CD14-positive monocyte (primary cell): ENCODE data around the gene NUDT16. TPM values are rescaled to one million over a fixed set of nuclear protein-coding genes. Genes with fewer than 3 reads are reported as not detected.

Experiments used
- DNase-seq, 3 donors: peaks; one replicate each; pipeline ENCODE4 v3.0.0-alpha.2; 2011 to 2022
- H2AFZ ChIP-seq: 2 replicates; pipeline ENCODE4 v1.6.0; 2012; ENCODE audit warnings: mild to moderate bottlenecking, low read depth, low read length, inconsistent platforms; ENCODE audit not compliant: insufficient read depth, poor library complexity, severe bottlenecking
- H3K27ac ChIP-seq, 2 donors: 1 replicate in 1 of 2; 2 replicates in 1 of 2; pipeline ENCODE4 v1.5.1; 2012 to 2013; ENCODE audit warnings: low read length in 2 of 2, control low read depth in 1 of 2, inconsistent platforms in 1 of 2, low read depth in 1 of 2, mild to moderate bottlenecking in 1 of 2
- H3K27me3 ChIP-seq, 2 donors: one replicate each; pipeline versions ENCODE4 v1.6.0 to v1.6.1; 2011 to 2013; ENCODE audit warnings: low read length in 2 of 2; ENCODE audit not compliant: control insufficient read depth in 2 of 2, insufficient read depth in 2 of 2
- H3K36me3 ChIP-seq, 2 donors: replicated peaks in 1 of 2; 1 replicate in 1 of 2; 2 replicates in 1 of 2; pipeline versions ENCODE4 v1.5.1 to v1.6.1; 2012 to 2013; ENCODE audit warnings: low read length in 2 of 2, control low read depth in 1 of 2, inconsistent platforms in 1 of 2, mild to moderate bottlenecking in 1 of 2; ENCODE audit not compliant: insufficient read depth in 2 of 2, control insufficient read depth in 1 of 2
- H3K4me1 ChIP-seq, 2 donors: 1 replicate in 1 of 2; 2 replicates in 1 of 2; pipeline versions ENCODE4 v1.5.1 to v1.6.1; 2012 to 2013; ENCODE audit warnings: low read length in 2 of 2, control low read depth in 1 of 2, inconsistent platforms in 1 of 2, mild to moderate bottlenecking in 1 of 2, moderate library complexity in 1 of 2; ENCODE audit not compliant: insufficient read depth in 2 of 2, control insufficient read depth in 1 of 2
- H3K4me2 ChIP-seq: replicated peaks from 2 replicates; pipeline ENCODE3; 2012; ENCODE audit warnings: low read length, moderate library complexity, mild to moderate bottlenecking; ENCODE audit not compliant: poor library complexity, severe bottlenecking; ENCODE audit errors: extremely low read depth
- H3K4me3 ChIP-seq, 3 experiments: fragments of 200-600 bp in 1 of 3; sonication (generic) in 1 of 3; replicated peaks in 1 of 3; 1 replicate in 2 of 3; 2 replicates in 1 of 3; pipeline ENCODE4 v1.5.1; 2011 to 2013; ENCODE audit warnings: low read length in 3 of 3, mild to moderate bottlenecking in 3 of 3, control low read depth in 2 of 3, low read depth in 2 of 3, inconsistent platforms in 1 of 3, moderate library complexity in 1 of 3
- H3K79me2 ChIP-seq: 2 replicates; pipeline ENCODE4 v1.6.0; 2012; ENCODE audit warnings: mild to moderate bottlenecking, control low read depth, inconsistent platforms, low read length, moderate library complexity; ENCODE audit not compliant: insufficient read depth
- H3K9ac ChIP-seq: 2 replicates; pipeline ENCODE4 v1.6.0; 2017; ENCODE audit warnings: low read length, mild to moderate bottlenecking; ENCODE audit not compliant: insufficient read depth, poor library complexity, severe bottlenecking
- H3K9me3 ChIP-seq, 2 donors: replicated peaks in 1 of 2; 1 replicate in 1 of 2; 2 replicates in 1 of 2; pipeline versions ENCODE4 v1.5.1 to v1.6.1; 2012 to 2013; ENCODE audit warnings: low read length in 2 of 2, control low read depth in 1 of 2; ENCODE audit not compliant: control insufficient read depth in 1 of 2, insufficient read depth in 1 of 2
- H4K20me1 ChIP-seq: 2 replicates; pipeline ENCODE4 v1.6.0; 2012; ENCODE audit warnings: mild to moderate bottlenecking, low read length, control low read depth, moderate library complexity; ENCODE audit not compliant: insufficient read depth
- H3K27ac Mint-ChIP-seq, 7 donors: one replicate each; pipeline ENCODE4 v1.8.0; 2020; ENCODE audit warnings: mild to moderate bottlenecking in 7 of 7, mixed read lengths in 7 of 7, moderate library complexity in 6 of 7, inconsistent platforms in 2 of 7
- H3K27me3 Mint-ChIP-seq, 3 donors: one replicate each; pipeline ENCODE4 v1.8.0; 2021 to 2022; ENCODE audit warnings: low read depth in 3 of 3, mild to moderate bottlenecking in 3 of 3, mixed read lengths in 3 of 3, moderate library complexity in 3 of 3, inconsistent platforms in 1 of 3
- H3K36me3 Mint-ChIP-seq, 2 donors: one replicate each; pipeline ENCODE4 v1.8.0; 2020; ENCODE audit warnings: mixed read lengths in 2 of 2, inconsistent platforms in 1 of 2, mild to moderate bottlenecking in 1 of 2
- H3K4me1 Mint-ChIP-seq: one replicate; pipeline ENCODE4 v1.8.0; 2020; ENCODE audit warnings: mild to moderate bottlenecking, mixed read lengths
- H3K4me3 Mint-ChIP-seq, 2 donors: one replicate each; pipeline ENCODE4 v1.8.0; 2020; ENCODE audit warnings: mild to moderate bottlenecking in 2 of 2, mixed read lengths in 2 of 2, moderate library complexity in 1 of 2
- H3K9me3 Mint-ChIP-seq, 7 donors: one replicate each; pipeline ENCODE4 v1.8.0; 2020 to 2022; ENCODE audit warnings: mixed read lengths in 7 of 7, mild to moderate bottlenecking in 6 of 7, moderate library complexity in 6 of 7, inconsistent platforms in 2 of 7
- WGBS: methylation state at CpG from one replicate; pipeline ENCODE4 v1.1.5; 2013; ENCODE audit warnings: missing lambda C conversion rate; ENCODE audit not compliant: insufficient coverage; 5-methylcytosine and 5-hydroxymethylcytosine counted together
- intact Hi-C, 2 donors: fragments of 100-400 bp; cut with micrococcal nuclease; formaldehyde crosslinking; loops; one replicate each; pipeline versions ENCODE4 v1.15.0 to v1.15.1; 2023
- polyA plus RNA-seq, 3 donors: library from polyadenylated mRNA; depleted of rRNA in 1 of 3; unstranded in 2 of 3; stranded (reverse) in 1 of 3; fragments of 300-500 nt in 2 of 3; fragments of >200 nt in 1 of 3; fragmentation: Illumina TruSeq in 2 of 3; gene quantifications; 1 replicate in 2 of 3; 2 replicates in 1 of 3; pipeline ENCODE4 v1.2.3, GENCODE V29; 2012 to 2021
- TF ChIP-seq, protein P1 (sequence below): fragments of 200-600 bp; IDR thresholded peaks from one replicate; pipeline ENCODE4 v1.8.0; 2022; ENCODE audit warnings: antibody characterized with exemption, mild to moderate bottlenecking

NUDT16 gene
- polyA plus RNA-seq, 3 donors: 23.6 to 27.0 (median 27.0) TPM

DNA sequence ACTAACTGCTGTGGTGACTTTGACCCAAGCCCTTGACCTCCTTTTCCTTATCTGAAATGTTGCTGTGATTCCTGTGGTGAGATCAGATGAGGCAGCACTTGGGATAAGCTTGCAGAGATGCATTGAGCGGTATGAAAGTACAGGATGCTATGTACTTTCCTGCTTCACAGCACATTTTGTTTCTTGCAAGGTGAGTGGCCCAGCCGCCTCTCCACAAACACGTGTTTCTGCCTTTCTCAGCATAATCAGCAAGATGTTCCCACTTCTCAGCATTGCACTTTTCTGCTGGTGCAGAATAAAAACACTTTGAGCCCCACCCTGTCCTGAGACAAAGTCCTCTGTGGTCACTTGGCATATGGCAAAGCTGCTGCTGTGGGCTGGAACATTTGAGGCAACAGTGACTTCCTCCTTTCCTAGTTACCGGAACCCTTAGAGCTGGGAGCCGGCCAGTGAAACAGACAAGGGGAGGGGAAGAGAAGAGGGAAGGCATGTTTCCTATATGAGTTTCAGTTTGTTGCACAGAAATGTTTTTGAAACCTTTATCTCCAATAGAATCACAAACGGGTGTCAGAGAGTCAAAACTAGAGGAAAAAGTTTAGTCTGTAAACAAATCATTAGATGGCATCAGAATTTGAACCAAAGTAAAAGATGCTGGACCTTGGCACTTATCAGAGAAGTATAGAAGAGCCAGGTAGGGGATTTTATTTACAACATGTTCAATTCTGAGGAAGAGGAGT, 5.0 kb downstream of the NUDT16 start:
- Histone ChIP-seq H3K79me2 (peaks cover 32% of the 10 kb centered on the region), H3K4me1 (peaks cover 85 to 90% of the 10 kb centered on the region in 2 donors), H3K4me2 (peak overlapping the region; percentile 69), H3K36me3 (peaks cover 14 to 32% of the 10 kb centered on the region in 2 donors), H4K20me1 (no peaks in the 10 kb centered on the region), H3K4me3 (peak overlapping the region in 2 of 3 experiments; percentile 13 to 61), H3K27ac (peak overlapping the region; percentile 65 to 83), H3K9me3 (no peaks in the 10 kb centered on the region), H3K9ac (no peak overlapping the region), H2AFZ (peak overlapping the region; percentile 43), H3K27me3 (no peaks in the 10 kb centered on the region)
- Mint-ChIP-seq H3K4me1 (peaks cover 81% of the 10 kb centered on the region), H3K36me3 (peaks cover 32 to 37% of the 10 kb centered on the region in 2 donors), H3K9me3 (peaks cover 0 to under 1% (median 0%) of the 10 kb centered on the region in 7 donors), H3K27me3 (peaks cover 0 to 2% (median 0%) of the 10 kb centered on the region in 3 donors), H3K4me3 (peak overlapping the region; percentile 66 to 84), H3K27ac (peak overlapping the region; percentile 75 to 94 (median 93))
- WGBS: 0% methylated on average over 2 of the region's 6 CpGs
- DNase-seq: peak; percentile 72 to 79 (median 74)
- TF ChIP-seq, protein P1, sequence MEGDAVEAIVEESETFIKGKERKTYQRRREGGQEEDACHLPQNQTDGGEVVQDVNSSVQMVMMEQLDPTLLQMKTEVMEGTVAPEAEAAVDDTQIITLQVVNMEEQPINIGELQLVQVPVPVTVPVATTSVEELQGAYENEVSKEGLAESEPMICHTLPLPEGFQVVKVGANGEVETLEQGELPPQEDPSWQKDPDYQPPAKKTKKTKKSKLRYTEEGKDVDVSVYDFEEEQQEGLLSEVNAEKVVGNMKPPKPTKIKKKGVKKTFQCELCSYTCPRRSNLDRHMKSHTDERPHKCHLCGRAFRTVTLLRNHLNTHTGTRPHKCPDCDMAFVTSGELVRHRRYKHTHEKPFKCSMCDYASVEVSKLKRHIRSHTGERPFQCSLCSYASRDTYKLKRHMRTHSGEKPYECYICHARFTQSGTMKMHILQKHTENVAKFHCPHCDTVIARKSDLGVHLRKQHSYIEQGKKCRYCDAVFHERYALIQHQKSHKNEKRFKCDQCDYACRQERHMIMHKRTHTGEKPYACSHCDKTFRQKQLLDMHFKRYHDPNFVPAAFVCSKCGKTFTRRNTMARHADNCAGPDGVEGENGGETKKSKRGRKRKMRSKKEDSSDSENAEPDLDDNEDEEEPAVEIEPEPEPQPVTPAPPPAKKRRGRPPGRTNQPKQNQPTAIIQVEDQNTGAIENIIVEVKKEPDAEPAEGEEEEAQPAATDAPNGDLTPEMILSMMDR: no peak
- intact Hi-C loops: no loop called here

DNA sequence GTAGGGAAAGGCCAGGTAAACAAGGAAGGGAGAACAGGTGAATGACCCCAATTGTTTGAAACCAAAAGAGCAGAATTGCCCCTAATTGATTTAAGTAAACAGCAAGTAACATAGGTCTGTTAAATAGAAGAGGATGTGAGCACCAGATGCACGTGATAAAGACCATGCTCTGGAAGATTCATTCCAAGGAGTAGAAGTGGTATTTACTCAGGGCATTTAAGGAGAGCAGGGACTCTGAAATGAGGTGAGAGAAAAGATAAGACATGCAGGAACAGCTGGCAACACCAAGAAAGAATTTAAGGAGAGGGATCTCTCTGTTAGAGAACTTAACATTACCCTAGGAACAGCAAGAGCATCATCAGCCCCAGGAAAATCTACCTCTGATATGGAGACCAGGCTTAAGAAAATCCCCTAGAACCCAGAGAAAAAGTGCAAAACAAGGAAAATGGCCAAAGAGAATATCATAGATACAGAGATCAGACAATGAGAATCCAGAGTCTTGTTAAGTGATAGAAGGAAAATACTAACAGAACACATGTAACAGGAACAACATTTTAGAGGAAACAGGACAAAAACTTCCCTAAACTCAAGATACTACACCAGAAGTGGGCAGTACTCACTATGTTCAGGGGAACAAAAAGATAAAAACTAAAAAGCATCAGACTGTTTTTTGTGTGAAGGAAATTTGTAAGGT, 6.4 kb downstream of the NUDT16 start:
- H3K4me3 Mint-ChIP-seq: peak overlapping the region in 1 of 2 donors; percentile 71
- Histone ChIP-seq H3K4me3 (peak overlapping the region in 1 of 3 experiments; percentile 61), H3K27ac (peak overlapping the region; percentile 65 to 83), H3K4me2 (peak overlapping the region; percentile 69), H3K9ac (no peak overlapping the region), H3K9me3 (peaks cover 0 to 4% of the 10 kb centered on the region in 2 donors), H3K36me3 (peaks cover 13 to 31% of the 10 kb centered on the region in 2 donors), H3K27me3 (no peaks in the 10 kb centered on the region), H3K79me2 (peaks cover 19% of the 10 kb centered on the region), H3K4me1 (peaks cover 75 to 78% of the 10 kb centered on the region in 2 donors), H2AFZ (no peak overlapping the region), H4K20me1 (no peaks in the 10 kb centered on the region)
- H3K4me1 Mint-ChIP-seq: peaks cover 72% of the 10 kb centered on the region
- H3K9me3 Mint-ChIP-seq: peaks cover 0 to 7% (median 0%) of the 10 kb centered on the region in 7 donors
- TF ChIP-seq, protein P1: no peak
- peak overlapping the region; percentile 66 to 94 (median 88) for H3K27ac Mint-ChIP-seq
- intact Hi-C loops: no loop called here
- 0% methylated on average over 1 of the region's 1 CpG for WGBS
- H3K27me3 Mint-ChIP-seq: peaks cover 0 to 2% (median 1%) of the 10 kb centered on the region in 3 donors
- peak in 1 of 3 donors; percentile 41 for DNase-seq
- H3K36me3 Mint-ChIP-seq: peaks cover 29 to 33% of the 10 kb centered on the region in 2 donors
